HUES64 (cell line): ENCODE measurements around the gene LMAN2L.

Experiments used
- H3K27ac ChIP-seq: 2 replicates; pipeline ENCODE4 v1.7.0; 2013; ENCODE audit warnings: low read depth, low read length, inconsistent platforms
- H3K27me3 ChIP-seq: 2 replicates; pipeline ENCODE4 v1.6.1; 2013; ENCODE audit warnings: mild to moderate bottlenecking, low read length; ENCODE audit not compliant: insufficient read depth
- H3K36me3 ChIP-seq: 2 replicates; pipeline ENCODE4 v1.6.1; 2013; ENCODE audit warnings: mild to moderate bottlenecking, low read length; ENCODE audit not compliant: insufficient read depth
- H3K4me1 ChIP-seq: 2 replicates; pipeline ENCODE4 v1.6.1; 2013; ENCODE audit warnings: mild to moderate bottlenecking, low read length, moderate library complexity; ENCODE audit not compliant: insufficient read depth
- H3K4me3 ChIP-seq: 2 replicates; pipeline ENCODE4 v1.5.1; 2013; ENCODE audit warnings: mild to moderate bottlenecking, low read length, moderate library complexity
- H3K9ac ChIP-seq: 2 replicates; pipeline ENCODE4 v1.6.1; 2013; ENCODE audit warnings: mild to moderate bottlenecking, low read depth, low read length
- H3K9me3 ChIP-seq: 2 replicates; pipeline ENCODE4 v1.6.1; 2013; ENCODE audit warnings: low read depth, low read length; ENCODE audit not compliant: insufficient read depth
- WGBS: fragments of 150-250, 120-280 bp; methylation state at CpG from one replicate; pipeline ENCODE4 v1.1.7; 2013; ENCODE audit warnings: missing lambda C conversion rate; 5-methylcytosine and 5-hydroxymethylcytosine counted together

LMAN2L gene

GRCh38 chr2:96700086-96700485 is 39.8 kb downstream of the LMAN2L start:
- no peak overlapping the region for H3K27ac ChIP-seq
- H3K27me3 ChIP-seq: no peaks in the 10 kb centered on the region
- no peak overlapping the region for H3K4me3 ChIP-seq
- H3K9ac ChIP-seq: no peak overlapping the region
- 92% methylated on average over 8 of the region's 8 CpGs for WGBS
- H3K36me3 ChIP-seq: peaks cover 12% of the 10 kb centered on the region
- no peaks in the 10 kb centered on the region for H3K4me1 ChIP-seq
- H3K9me3 ChIP-seq: no peaks in the 10 kb centered on the region

DNA sequence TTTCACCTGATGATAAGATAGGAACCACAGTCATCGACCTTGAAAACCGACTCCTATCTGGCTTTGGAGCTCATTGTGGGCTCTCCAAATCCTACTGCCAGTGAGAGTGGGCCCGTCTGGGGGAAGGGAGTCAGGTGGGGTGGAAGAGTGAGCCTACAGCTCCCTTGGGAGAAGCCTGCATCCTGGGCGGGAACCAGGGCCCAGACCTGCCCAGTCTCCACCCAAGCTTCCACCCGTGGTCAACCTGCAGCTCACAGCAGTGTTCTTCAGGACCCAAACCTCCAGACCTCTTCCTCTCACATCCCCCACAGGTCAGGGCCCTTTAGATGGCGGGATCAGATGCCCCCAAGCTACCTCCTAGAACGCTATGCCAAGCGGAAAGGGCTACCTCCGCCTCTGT is 40.2 kb downstream of the LMAN2L start:
- no peaks in the 10 kb centered on the region for H3K27me3 ChIP-seq
- no peak overlapping the region for H3K9ac ChIP-seq
- H3K36me3 ChIP-seq: peaks cover 7% of the 10 kb centered on the region
- no peaks in the 10 kb centered on the region for H3K4me1 ChIP-seq
- H3K4me3 ChIP-seq: no peak overlapping the region
- H3K27ac ChIP-seq: no peak overlapping the region
- WGBS: 95% methylated on average over 9 of the region's 9 CpGs
- no peaks in the 10 kb centered on the region for H3K9me3 ChIP-seq

DNA sequence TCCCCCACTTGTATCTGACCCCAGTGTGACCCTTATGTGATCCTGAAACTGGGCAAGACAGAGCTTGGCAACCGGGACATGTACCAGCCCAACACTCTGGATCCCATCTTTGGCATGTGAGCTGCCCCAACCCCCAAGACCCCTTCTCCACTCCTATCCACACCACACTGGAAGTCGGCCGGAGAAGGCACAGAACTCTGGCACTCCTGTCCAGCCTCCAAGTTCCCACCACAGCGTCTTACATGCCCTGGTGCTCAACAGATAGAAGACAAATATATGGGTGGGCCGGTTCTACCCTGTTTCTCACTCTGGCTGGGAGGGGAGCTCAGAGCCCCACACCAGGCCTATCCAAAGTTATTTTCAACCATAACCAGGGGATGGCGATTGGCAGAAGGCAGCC is 40.8 kb downstream of the LMAN2L start:
- H3K36me3 ChIP-seq: peaks cover under 1% of the 10 kb centered on the region
- H3K27me3 ChIP-seq: no peaks in the 10 kb centered on the region
- no peak overlapping the region for H3K4me3 ChIP-seq
- H3K27ac ChIP-seq: no peak overlapping the region
- no peaks in the 10 kb centered on the region for H3K4me1 ChIP-seq
- WGBS: 94% methylated on average over 6 of the region's 6 CpGs
- no peaks in the 10 kb centered on the region for H3K9me3 ChIP-seq
- no peak overlapping the region for H3K9ac ChIP-seq

GRCh38 chr2:96698221-96698861 is 41.5 kb downstream of the LMAN2L start:
- Histone ChIP-seq H3K4me1 (no peaks in the 10 kb centered on the region), H3K27me3 (no peaks in the 10 kb centered on the region), H3K27ac (no peak overlapping the region), H3K36me3 (no peaks in the 10 kb centered on the region), H3K4me3 (no peak overlapping the region), H3K9me3 (no peaks in the 10 kb centered on the region), H3K9ac (no peak overlapping the region)
- 92% methylated on average over 14 of the region's 14 CpGs for WGBS

- no peaks in the 10 kb centered on the region for H3K4me1 ChIP-seq
- H3K4me3 ChIP-seq: no peak overlapping the region
- H3K27ac ChIP-seq: no peak overlapping the region
- WGBS: 83% methylated on average over 2 of the region's 2 CpGs
- H3K36me3 ChIP-seq: no peaks in the 10 kb centered on the region
- no peaks in the 10 kb centered on the region for H3K9me3 ChIP-seq
- H3K9ac ChIP-seq: no peak overlapping the region
- H3K27me3 ChIP-seq: no peaks in the 10 kb centered on the region
Observed at GRCh38 chr2:96697476-96697875, 42.4 kb downstream of the LMAN2L start.

- WGBS: 89% methylated on average over 15 of the region's 15 CpGs
- no peak overlapping the region for H3K27ac ChIP-seq
Observed at GRCh38 chr2:96695602-96696001, 44.3 kb downstream of the LMAN2L start.

GRCh38 chr2:96694816-96695455 is 44.9 kb downstream of the LMAN2L start:
- no peaks in the 10 kb centered on the region for H3K36me3 ChIP-seq
- no peak overlapping the region for H3K27ac ChIP-seq
- H3K9ac ChIP-seq: no peak overlapping the region
- H3K4me3 ChIP-seq: no peak overlapping the region
- H3K27me3 ChIP-seq: no peaks in the 10 kb centered on the region; the same call in 1 of the 2 replicates
- H3K9me3 ChIP-seq: no peaks in the 10 kb centered on the region
- 93% methylated on average over 13 of the region's 13 CpGs for WGBS
- no peaks in the 10 kb centered on the region for H3K4me1 ChIP-seq

More at GRCh38 chr2:96695602-96696001, 44.3 kb downstream of the LMAN2L start:
- Histone ChIP-seq H3K9ac (no peak overlapping the region), H3K4me1 (no peaks in the 10 kb centered on the region), H3K4me3 (no peak overlapping the region), H3K9me3 (no peaks in the 10 kb centered on the region), H3K36me3 (no peaks in the 10 kb centered on the region), H3K27me3 (no peaks in the 10 kb centered on the region; the same call in 1 of the 2 replicates)

- no peaks in the 10 kb centered on the region for H3K36me3 ChIP-seq
- H3K9me3 ChIP-seq: no peaks in the 10 kb centered on the region
- H3K4me3 ChIP-seq: no peak overlapping the region
- no peaks in the 10 kb centered on the region for H3K4me1 ChIP-seq
- H3K9ac ChIP-seq: no peak overlapping the region
- H3K27ac ChIP-seq: no peak overlapping the region
- H3K27me3 ChIP-seq: no peaks in the 10 kb centered on the region; the same call in 1 of the 2 replicates
- WGBS: 95% methylated on average over 8 of the region's 8 CpGs
Observed at GRCh38 chr2:96694279-96694678, 45.6 kb downstream of the LMAN2L start.

GRCh38 chr2:96693286-96694200 is 46.3 kb downstream of the LMAN2L start:
- Histone ChIP-seq H3K4me1 (no peaks in the 10 kb centered on the region), H3K9me3 (no peaks in the 10 kb centered on the region)
- 84% methylated on average over 14 of the region's 14 CpGs for WGBS

GRCh38 chr2:96692094-96692971 is 47.5 kb downstream of the LMAN2L start:
- Histone ChIP-seq H3K9ac (no peak overlapping the region), H3K4me1 (no peaks in the 10 kb centered on the region), H3K4me3 (no peak overlapping the region), H3K36me3 (no peaks in the 10 kb centered on the region), H3K9me3 (no peaks in the 10 kb centered on the region), H3K27ac (no peak overlapping the region), H3K27me3 (no peaks in the 10 kb centered on the region; the same call in 1 of the 2 replicates)
- WGBS: 93% methylated on average over 14 of the region's 14 CpGs

More at GRCh38 chr2:96693286-96694200, 46.3 kb downstream of the LMAN2L start:
- Histone ChIP-seq H3K4me3 (no peak overlapping the region), H3K27ac (no peak overlapping the region), H3K9ac (no peak overlapping the region), H3K27me3 (no peaks in the 10 kb centered on the region; the same call in 1 of the 2 replicates), H3K36me3 (no peaks in the 10 kb centered on the region)
